H1 (cell line): ENCODE results near the gene LPP. TPM values are rescaled to one million over a fixed set of nuclear protein-coding genes. Genes with fewer than 3 reads are reported as not detected.

Experiments used
- CTCF ChIA-PET: fragments of 300-600 bp; sonication (Branson Sonifier 250); formaldehyde crosslinking; loops from one replicate; lab custom pipeline; 2021; ENCODE audit not compliant: partially characterized antibody; lab: Charles Lee
- POLR2A ChIA-PET: fragments of 300-600 bp; sonication (Branson Sonifier 250); formaldehyde crosslinking; loops from one replicate; lab custom pipeline; 2021; ENCODE audit warnings: inconsistent platforms; ENCODE audit not compliant: partially characterized antibody; lab: Charles Lee
- DNase-seq, 2 experiments: peaks; one replicate each; pipeline versions ENCODE4 v3.0.0 to v3.0.0-alpha.2; 2010 to 2022; ENCODE audit warnings: low spot score in 2 of 2, low read depth in 1 of 2, mixed read lengths in 1 of 2
- FAIRE-seq: peaks from 2 replicates; lab custom pipeline; 2011; peaks lifted over from hg19 to GRCh38; lab: Jason Lieb, UNC
- H2AFZ ChIP-seq: 2 replicates; pipeline ENCODE4 v1.8.1; 2012; ENCODE audit warnings: low read length, inconsistent platforms
- H2AK5ac ChIP-seq: 2 replicates; pipeline ENCODE4 v1.6.1; 2013; ENCODE audit warnings: low read depth, low read length
- H2BK120ac ChIP-seq: replicated peaks from 2 replicates; pipeline ENCODE3; 2013; ENCODE audit warnings: low read depth, low read length, inconsistent platforms
- H2BK12ac ChIP-seq: 2 replicates; pipeline ENCODE4 v1.6.1; 2013; ENCODE audit warnings: low read depth, low read length
- H2BK15ac ChIP-seq: 2 replicates; pipeline ENCODE4 v1.6.1; 2013; ENCODE audit warnings: low read length
- H2BK20ac ChIP-seq: 2 replicates; pipeline ENCODE4 v1.6.1; 2013; ENCODE audit warnings: low read length
- H2BK5ac ChIP-seq: 2 replicates; pipeline ENCODE4 v1.6.1; 2013; ENCODE audit warnings: low read depth, low read length
- H3K14ac ChIP-seq: 2 replicates; pipeline ENCODE4 v1.6.1; 2013; ENCODE audit warnings: inconsistent platforms; ENCODE audit not compliant: insufficient read length
- H3K18ac ChIP-seq: 2 replicates; pipeline ENCODE4 v1.6.1; 2013; ENCODE audit warnings: low read length; ENCODE audit errors: extremely low read depth
- H3K23ac ChIP-seq: 2 replicates; pipeline ENCODE4 v1.6.1; 2013; ENCODE audit warnings: inconsistent platforms; ENCODE audit not compliant: insufficient read length
- H3K23me2 ChIP-seq: 2 replicates; pipeline ENCODE4 v1.6.1; 2013; ENCODE audit warnings: low read depth, low read length
- H3K27ac ChIP-seq: 2 replicates; pipeline ENCODE4 v1.6.1; 2011; ENCODE audit warnings: low read depth, low read length, inconsistent platforms
- H3K27me3 ChIP-seq, 4 experiments: replicated peaks in 1 of 4; 1 replicate in 1 of 4; 2 replicates in 3 of 4; pipeline versions ENCODE4 v1.6.1 to v1.8.1; 2011 to 2013; ENCODE audit warnings: low read length in 3 of 4, mild to moderate bottlenecking in 3 of 4, inconsistent platforms in 2 of 4, mixed read lengths in 2 of 4, moderate library complexity in 1 of 4; ENCODE audit not compliant: control insufficient read depth in 3 of 4, insufficient read depth in 3 of 4; ENCODE audit errors: extremely low read depth in 1 of 4
- H3K36me3 ChIP-seq, 4 experiments: 2 replicates each; pipeline versions ENCODE4 v1.6.1 to v1.8.1; 2011 to 2013; ENCODE audit warnings: mild to moderate bottlenecking in 4 of 4, low read length in 3 of 4, moderate library complexity in 2 of 4, control low read depth in 1 of 4, inconsistent platforms in 1 of 4; ENCODE audit not compliant: insufficient read depth in 4 of 4, control insufficient read depth in 2 of 4
- H3K4ac ChIP-seq: replicated peaks from 2 replicates; pipeline ENCODE3; 2013; ENCODE audit warnings: low read length, low read depth, mixed read lengths, inconsistent platforms; ENCODE audit not compliant: insufficient read length
- H3K4me1 ChIP-seq, 4 experiments: replicated peaks in 1 of 4; 1 replicate in 1 of 4; 2 replicates in 3 of 4; pipeline versions ENCODE4 v1.6.1 to v1.8.1; 2011 to 2013; ENCODE audit warnings: low read length in 3 of 4, inconsistent platforms in 2 of 4, mixed read lengths in 1 of 4; ENCODE audit not compliant: insufficient read depth in 4 of 4, control insufficient read depth in 3 of 4
- H3K4me2 ChIP-seq, 2 experiments: 2 replicates each; pipeline versions ENCODE4 v1.6.1 to v1.8.1; 2011 to 2013; ENCODE audit warnings: low read depth in 2 of 2, low read length in 2 of 2, control low read depth in 1 of 2, inconsistent platforms in 1 of 2, mild to moderate bottlenecking in 1 of 2; ENCODE audit not compliant: insufficient read depth in 1 of 2
- H3K4me3 ChIP-seq, 4 experiments: fragments of 200-600, 300-600 bp in 1 of 4; sonication (generic), shearing (Covaris generic), sonication (Bioruptor Twin) in 1 of 4; 2 replicates each; pipeline versions ENCODE4 v1.5.1 to v1.8.1; 2011 to 2016; ENCODE audit warnings: low read length in 4 of 4, low read depth in 3 of 4, control low read depth in 2 of 4, inconsistent platforms in 2 of 4, mild to moderate bottlenecking in 2 of 4, mixed read lengths in 1 of 4, moderate library complexity in 1 of 4; ENCODE audit not compliant: insufficient read depth in 2 of 4; ENCODE audit errors: extremely low read depth in 1 of 4
- H3K56ac ChIP-seq: replicated peaks from 2 replicates; pipeline ENCODE3; 2013; ENCODE audit warnings: low read depth, mild to moderate bottlenecking, mixed read lengths, low read length, inconsistent platforms; ENCODE audit not compliant: insufficient read length
- H3K79me1 ChIP-seq: 2 replicates; pipeline ENCODE4 v1.6.1; 2013; ENCODE audit warnings: low read depth, low read length, control low read depth
- H3K79me2 ChIP-seq, 2 experiments: 2 replicates each; pipeline versions ENCODE4 v1.6.1 to v1.8.1; 2012 to 2013; ENCODE audit warnings: low read length in 2 of 2, mild to moderate bottlenecking in 2 of 2, inconsistent platforms in 1 of 2; ENCODE audit not compliant: insufficient read depth in 2 of 2, control insufficient read depth in 1 of 2
- H3K9ac ChIP-seq, 4 experiments: replicated peaks in 1 of 4; 1 replicate in 1 of 4; 2 replicates in 3 of 4; pipeline versions ENCODE4 v1.6.1 to v1.8.1; 2011 to 2013; ENCODE audit warnings: low read depth in 3 of 4, low read length in 3 of 4, control low read depth in 2 of 4, mild to moderate bottlenecking in 2 of 4, moderate library complexity in 2 of 4, inconsistent platforms in 1 of 4; ENCODE audit errors: extremely low read depth in 1 of 4
- H3K9me3 ChIP-seq, 2 experiments: 2 replicates each; pipeline versions ENCODE4 v1.6.1 to v1.8.1; 2012 to 2013; ENCODE audit warnings: mild to moderate bottlenecking in 2 of 2, moderate library complexity in 2 of 2, control low read depth in 1 of 2, inconsistent platforms in 1 of 2, low read depth in 1 of 2, low read length in 1 of 2, mixed read lengths in 1 of 2; ENCODE audit not compliant: insufficient read depth in 2 of 2
- H4K20me1 ChIP-seq, 2 experiments: replicated peaks in 1 of 2; 2 replicates each; pipeline versions ENCODE3 to v1.8.1; 2011 to 2013; ENCODE audit warnings: inconsistent platforms in 2 of 2, low read length in 2 of 2, mild to moderate bottlenecking in 1 of 2; ENCODE audit not compliant: insufficient read depth in 2 of 2, control insufficient read depth in 1 of 2
- H4K5ac ChIP-seq: 2 replicates; pipeline ENCODE4 v1.6.1; 2013; ENCODE audit warnings: low read length, low read depth, mixed read lengths, inconsistent platforms; ENCODE audit not compliant: insufficient read length
- H4K8ac ChIP-seq: 2 replicates; pipeline ENCODE4 v1.8.0; 2013; ENCODE audit warnings: mild to moderate bottlenecking, moderate library complexity, low read length, inconsistent platforms; ENCODE audit not compliant: insufficient read depth; ENCODE audit errors: extremely low read depth
- H4K91ac ChIP-seq: replicated peaks from 2 replicates; pipeline ENCODE3; 2013; ENCODE audit warnings: low read length, mixed read lengths, inconsistent platforms; ENCODE audit not compliant: insufficient read length
- ASH2L ChIP-seq: fragments of 200-600, 300-600 bp; sonication (generic); IDR thresholded peaks from one replicate; pipeline ENCODE4 v1.7.1; 2017; ENCODE audit warnings: low read length
- CHD2 ChIP-seq: IDR thresholded peaks from 2 replicates; pipeline ENCODE4 v1.6.1; 2012; ENCODE audit warnings: low read length, improper control_type of control experiment
- JUND ChIP-seq: IDR thresholded peaks from 2 replicates; pipeline ENCODE4 v1.6.1; 2011; ENCODE audit warnings: mild to moderate bottlenecking, improper control_type of control experiment, low read length
- KDM4A ChIP-seq: IDR thresholded peaks from one replicate; pipeline ENCODE4 v1.7.1; 2012; ENCODE audit warnings: low read depth, mild to moderate bottlenecking, moderate library complexity, low read length, inconsistent platforms; ENCODE audit not compliant: severe bottlenecking
- POLR2A ChIP-seq, 2 experiments: IDR thresholded peaks; 1 replicate in 1 of 2; 2 replicates in 1 of 2; pipeline ENCODE4 v1.6.1; 2011; ENCODE audit warnings: low read depth in 2 of 2, low read length in 2 of 2, mild to moderate bottlenecking in 2 of 2; ENCODE audit errors: control extremely low read depth in 1 of 2
- RBBP5 ChIP-seq: IDR thresholded peaks from 2 replicates; pipeline ENCODE4 v1.7.1; 2012; ENCODE audit warnings: low read depth, mild to moderate bottlenecking, inconsistent platforms, low read length, moderate library complexity, borderline replicate concordance
- SP1 ChIP-seq: IDR thresholded peaks from 2 replicates; pipeline ENCODE4 v1.6.1; 2011; ENCODE audit warnings: low read depth, low read length
- TAF7 ChIP-seq: optimal IDR thresholded peaks from 2 replicates; pipeline ENCODE3; 2011; ENCODE audit warnings: low read depth, mild to moderate bottlenecking, inconsistent platforms, low read length, moderate library complexity, borderline replicate concordance
- TBP ChIP-seq: IDR thresholded peaks from 2 replicates; pipeline ENCODE4 v1.6.1; 2011; ENCODE audit warnings: low read depth, low read length, improper control_type of control experiment
- TEAD4 ChIP-seq: IDR thresholded peaks from 2 replicates; pipeline ENCODE4 v1.6.1; 2012; ENCODE audit warnings: low read depth, low read length, inconsistent platforms, mixed read lengths
- WGBS, 2 experiments: shearing (Covaris generic) in 1 of 2; methylation state at CpG; one replicate each; pipeline versions ENCODE4 v1.1.6 to v1.1.7; 2013 to 2015; ENCODE audit warnings: low lambda C conversion rate in 2 of 2, mixed read lengths in 2 of 2, inconsistent platforms in 1 of 2, low coverage in 1 of 2, missing lambda C conversion rate in 1 of 2; ENCODE audit not compliant: insufficient replicate concordance in 2 of 2, insufficient coverage in 1 of 2, insufficient read length in 1 of 2; ENCODE audit errors: extremely low coverage in 1 of 2, missing lambda C conversion rate in 1 of 2; 5-methylcytosine and 5-hydroxymethylcytosine counted together
- polyA plus RNA-seq, 7 experiments: library from polyadenylated mRNA; depleted of rRNA in 3 of 7; stranded (reverse) in 5 of 7; unstranded in 2 of 7; fragments of >200 nt in 5 of 7; fragments of 200-250 nt in 2 of 7; gene quantifications; 1 replicate in 5 of 7; 2 replicates in 1 of 7; 4 replicates in 1 of 7; pipeline versions ENCODE4 v1.2.1 to v1.2.3, GENCODE V29; 2011 to 2013; ENCODE audit warnings: missing spikeins in 2 of 7, mixed read lengths in 2 of 7
- total RNA-seq: library from RNA; stranded (reverse); fragmentation: NEBNext Ultra II Directional; extraction: Animal tissue kit (Norgen Biotek cat#: 25700); gene quantifications from 2 replicates; pipeline ENCODE4 v1.2.1, GENCODE V29; 2021
- TF ChIP-seq, protein P1 (sequence below): IDR thresholded peaks from 2 replicates; pipeline ENCODE4 v1.6.1; 2012; ENCODE audit warnings: low read length, inconsistent platforms

The LPP gene
- total and polyA plus RNA-seq, 2 of the 8 experiments (the other 6 are each of a cell fraction or from before 2014, with no cell fraction given), result 10.0 to 53.3 TPM

DNA sequence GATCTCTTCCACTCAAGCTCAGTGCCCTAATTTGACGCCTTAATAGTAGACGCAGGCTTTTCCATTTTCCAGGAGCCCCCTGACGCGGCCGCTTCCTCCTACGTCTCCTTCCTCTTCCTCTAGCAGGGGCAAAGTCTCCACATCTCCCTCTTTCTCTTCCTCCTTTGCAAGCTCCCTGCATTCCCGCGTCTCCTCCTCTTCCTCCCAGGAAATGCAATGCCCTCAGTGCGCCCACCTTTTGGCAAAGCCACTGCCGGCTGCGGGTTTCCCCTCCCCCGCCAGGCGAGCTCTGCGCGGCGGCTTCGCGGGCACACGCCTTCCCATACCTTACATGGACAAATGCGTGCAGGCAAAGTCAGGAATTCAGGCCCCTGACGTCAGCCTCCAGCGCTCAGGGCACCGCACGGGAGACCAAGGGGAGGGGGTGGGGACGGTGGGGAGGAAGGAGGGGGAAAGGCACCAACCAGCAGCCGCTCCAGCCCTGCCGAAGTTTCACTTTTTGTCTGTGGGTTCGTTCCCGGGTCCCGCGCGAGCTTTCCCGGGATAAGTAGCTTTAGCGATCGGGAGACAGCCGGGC is 432 bp upstream of the LPP start:
- peak overlapping the region; percentile 55 to 97 (median 69) for H3K4me3 ChIP-seq
- no peak overlapping the region for H2BK20ac ChIP-seq
- H3K36me3 ChIP-seq, result no peaks in the 10 kb centered on the region
- no peaks in the 10 kb centered on the region for H3K9me3 ChIP-seq
- H4K91ac ChIP-seq, result no peak overlapping the region
- peaks cover 0 to 32% of the 10 kb centered on the region in 2 experiments; a peak in 2 of 4 replicates for H3K79me2 ChIP-seq
- H4K5ac ChIP-seq, result peak overlapping the region; percentile 46
- DNase-seq (peak; percentile 83 to 87), FAIRE-seq (no peak)
- no peak overlapping the region for H3K14ac ChIP-seq
- peak overlapping the region; percentile 93 for H2BK12ac ChIP-seq
- H2BK15ac ChIP-seq, result no peak overlapping the region
- no peaks in the 10 kb centered on the region for H3K27me3 ChIP-seq
- no peak overlapping the region for H2BK120ac ChIP-seq
- H4K8ac ChIP-seq, result peak overlapping the region; percentile 99
- peaks cover 4 to 13% (median 6%) of the 10 kb centered on the region in 4 experiments; a peak in 6 of 7 replicates for H3K4me1 ChIP-seq
- POLR2A ChIA-PET, result interaction anchor here (0.6 to 3.3 kb wide), 48 partner anchors 8 to 416 kb away, joined by 3 to 19 read pairs (median 4); partner anchors contain the start of gene BCL6
- no peak overlapping the region; the same call in 1 of the 2 replicates for H2AK5ac ChIP-seq
- H3K18ac ChIP-seq, result peak overlapping the region; percentile 76; the same call in 1 of the 2 replicates
- H2AFZ ChIP-seq, result no peak overlapping the region
- peak overlapping the region; percentile 78 to 87 (median 83) for H3K9ac ChIP-seq
- CTCF ChIA-PET, result interaction anchor here (0.9 to 3.1 kb wide), 6 partner anchors 46 to 533 kb away, joined by 3 to 16 read pairs (median 4); partner anchors contain the start of gene BCL6
- peaks cover 0 to 1% of the 10 kb centered on the region in 2 experiments for H4K20me1 ChIP-seq
- H3K23ac ChIP-seq, result no peak overlapping the region
- H3K56ac ChIP-seq, result peak overlapping the region; percentile 12
- peak overlapping the region; percentile 80 to 94 for H3K4me2 ChIP-seq
- peak overlapping the region; percentile 84; the same call in 1 of the 2 replicates for H3K27ac ChIP-seq
- WGBS, 2 experiments, result 5% methylated on average over 16 of the region's 36 CpGs; no CpG with 5 or more reads in 1 of the 2 experiments
- H3K23me2 ChIP-seq, result peaks cover 13% of the 10 kb centered on the region; the same call in 1 of the 2 replicates
- H3K4ac ChIP-seq, result no peak overlapping the region
- peaks cover 7% of the 10 kb centered on the region; the same call in 1 of the 2 replicates for H3K79me1 ChIP-seq
- H2BK5ac ChIP-seq, result peak overlapping the region; percentile 85
- TF ChIP-seq SP1 (no peak), TEAD4 (peak; percentile 89), JUND (peak; percentile 65), KDM4A (peak; percentile 32), POLR2A (IDR thresholded peaks at IDR 0.05; ENCODE audit: control extremely low read depth in 1 of 2, low read depth in 2 of 2, low read length in 2 of 2) (peak; percentile 61 to 75), TAF7 (peak; percentile 17), TBP (peak; percentile 76), ASH2L (no peak), RBBP5 (no peak), CHD2 (0 out of 2 replicates have a peak, but pooled peaks have one; percentile 15)
- TF ChIP-seq, protein P1, sequence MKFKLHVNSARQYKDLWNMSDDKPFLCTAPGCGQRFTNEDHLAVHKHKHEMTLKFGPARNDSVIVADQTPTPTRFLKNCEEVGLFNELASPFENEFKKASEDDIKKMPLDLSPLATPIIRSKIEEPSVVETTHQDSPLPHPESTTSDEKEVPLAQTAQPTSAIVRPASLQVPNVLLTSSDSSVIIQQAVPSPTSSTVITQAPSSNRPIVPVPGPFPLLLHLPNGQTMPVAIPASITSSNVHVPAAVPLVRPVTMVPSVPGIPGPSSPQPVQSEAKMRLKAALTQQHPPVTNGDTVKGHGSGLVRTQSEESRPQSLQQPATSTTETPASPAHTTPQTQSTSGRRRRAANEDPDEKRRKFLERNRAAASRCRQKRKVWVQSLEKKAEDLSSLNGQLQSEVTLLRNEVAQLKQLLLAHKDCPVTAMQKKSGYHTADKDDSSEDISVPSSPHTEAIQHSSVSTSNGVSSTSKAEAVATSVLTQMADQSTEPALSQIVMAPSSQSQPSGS, result peak; percentile 90
